ENCODE results near the gene RPL6. TPM values are rescaled to one million over a fixed set of nuclear protein-coding genes. Genes with fewer than 3 reads are reported as not detected.

RPL6 gene
- polyA plus RNA-seq (2012; rRNA removed) = 2,073 and 2,479 TPM in 2 replicates
- 2,881 and 3,723 TPM in 2 replicates for polyA plus RNA-seq (2012; cell fraction: cytosol; rRNA removed)
- polyA plus RNA-seq (2012; cell fraction: nucleus; rRNA removed) = 553 and 707 TPM in 2 replicates

DNA sequence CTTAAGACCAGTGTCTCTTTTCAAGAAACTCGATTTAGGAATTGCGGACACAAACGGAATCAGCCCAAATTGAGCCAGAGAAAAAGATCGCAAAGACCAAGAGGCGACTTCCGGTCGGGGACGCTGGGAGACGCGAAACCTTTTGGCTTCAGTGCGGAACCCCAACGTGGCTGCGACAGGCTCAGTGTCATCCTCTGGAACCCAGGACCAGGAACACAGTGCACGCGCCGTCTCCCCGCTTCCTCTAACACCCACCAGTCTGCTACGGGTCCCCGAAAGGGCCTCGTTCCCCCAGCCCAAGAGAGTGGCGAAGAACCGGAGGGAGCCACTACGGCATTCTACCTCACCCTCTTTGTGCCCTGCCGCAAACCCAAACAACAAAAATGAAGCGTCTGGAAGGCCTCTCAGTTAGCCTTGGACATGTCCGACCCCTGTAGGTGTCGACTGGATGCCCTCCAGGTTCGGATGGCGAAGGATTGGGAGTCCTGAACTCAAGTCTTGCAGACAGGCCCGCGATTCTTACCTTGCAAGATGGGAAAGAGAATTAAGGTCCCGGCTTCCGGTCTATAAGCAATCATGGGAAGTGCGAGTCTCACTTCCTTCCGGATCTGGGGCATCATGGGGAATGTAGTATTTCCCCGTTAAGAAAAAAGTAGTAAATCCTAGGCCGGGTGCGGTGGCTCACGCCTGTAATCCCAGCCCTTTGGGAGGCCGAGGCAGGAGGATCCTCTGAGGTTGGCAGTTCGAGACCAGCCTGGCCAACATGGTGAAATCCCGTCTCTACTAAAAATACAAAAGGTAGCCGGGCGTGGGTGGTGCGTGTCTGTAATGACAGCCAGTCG, at the start of gene RPL6:
RPL6 (minus strand) TSS at position 542 of the 842 bp plus-strand sequence. CDS start 949 bp downstream, outside the sequence.
- ChIA-PET CTCF (no interaction called here), POLR2A (no interaction called here)
- H3K4me1 ChIP-seq (ENCODE audit: control insufficient read depth in 1 of 2, insufficient read depth in 2 of 2, low read depth in 1 of 2, low read length in 1 of 2) = peaks cover 10 to 13% of the 10 kb centered on the region in 2 experiments; a peak in 3 of 4 replicates
- H3K4me3 ChIP-seq (ENCODE audit: low read depth in 2 of 2, low read length in 1 of 2) = peak within 1 kb of the TSS; percentile 76 to 81
- peak within 1 kb of the TSS; percentile 92 for H3K9ac ChIP-seq
- peak within 1 kb of the TSS; percentile 73 for H2AFZ ChIP-seq (ENCODE audit: low read depth)
- H3K27me3 ChIP-seq (ENCODE audit: insufficient read depth) = no peaks in the 10 kb centered on the region
- peaks cover 57% of the 10 kb centered on the region for H3F3A ChIP-seq (replicated peaks; ENCODE audit: insufficient read depth)
- WGBS (ENCODE audit: low lambda C conversion rate) = 11% methylated on average over 44 of the region's 46 CpGs
- H3K9me3 ChIP-seq = no peaks in the 10 kb centered on the region
- H3K36me3 ChIP-seq (replicated peaks in 1 of 2; ENCODE audit: control insufficient read depth in 1 of 2, insufficient read depth in 2 of 2, low read length in 1 of 2) = peaks cover 38 to 39% of the 10 kb centered on the region in 2 experiments
- peak within 1 kb of the TSS; percentile 86 to 98 for H3K27ac ChIP-seq (ENCODE audit: low read depth in 2 of 2, low read length in 1 of 2)
- no peaks in the 10 kb centered on the region for H3K9me2 ChIP-seq
- DNase-seq = peak; percentile 85
- H3K79me2 ChIP-seq (ENCODE audit: insufficient read depth) = peaks cover 32% of the 10 kb centered on the region
- peak within 1 kb of the TSS; percentile 74 for H3K4me2 ChIP-seq
- H4K20me1 ChIP-seq (ENCODE audit: insufficient read depth) = peaks cover 38% of the 10 kb centered on the region
- TF ChIP-seq RXRA (IDR thresholded peaks at IDR 0.05; ENCODE audit: borderline replicate concordance, low read depth) (no peak), ELF1 (IDR thresholded peaks at IDR 0.05) (peak; percentile 90), CHD2 (IDR thresholded peaks at IDR 0.05; ENCODE audit: low read length, partially characterized antibody) (peak; percentile 54), RFX5 (IDR thresholded peaks at IDR 0.05; ENCODE audit: low read length) (0 out of 2 replicates have a peak, but pooled peaks have one; percentile 8), USF1 (IDR thresholded peaks at IDR 0.05; ENCODE audit: borderline replicate concordance, low read depth) (no peak), FOSL2 (IDR thresholded peaks at IDR 0.05; ENCODE audit: borderline replicate concordance, low read depth) (no peak; the same call in 1 of the 2 replicates), RAD21 (IDR thresholded peaks at IDR 0.05; ENCODE audit: low read length) (no peak), CTCF (IDR thresholded peaks at IDR 0.05) (no peak), TEAD4 (IDR thresholded peaks at IDR 0.05; ENCODE audit: borderline replicate concordance, insufficient read depth) (no peak), TCF12 (IDR thresholded peaks at IDR 0.05) (no peak), TAF1 (IDR thresholded peaks at IDR 0.05; ENCODE audit: borderline replicate concordance, low read depth, low read length) (peak; percentile 99), FOXM1 (IDR thresholded peaks at IDR 0.05; ENCODE audit: low read depth) (no peak), MAX (IDR thresholded peaks at IDR 0.05; ENCODE audit: low read depth) (peak; percentile 95), EP300 (IDR thresholded peaks at IDR 0.05; ENCODE audit: borderline replicate concordance in 1 of 2, low read depth in 1 of 2, low read length in 1 of 2) (no peak), MXI1 (IDR thresholded peaks at IDR 0.05; ENCODE audit: low read depth, low read length) (peak; percentile 78), NRF1 (IDR thresholded peaks at IDR 0.05; ENCODE audit: low read depth, low read length) (no peak), FOXJ3 (CRISPR knock-in tag; IDR thresholded peaks at IDR 0.05) (no peak), EZH2phosphoT487 (IDR thresholded peaks at IDR 0.05; ENCODE audit: borderline replicate concordance, low read depth) (no peak), YY1 (IDR thresholded peaks at IDR 0.05; ENCODE audit: low read depth) (peak; percentile 78; the same call in 1 of the 2 replicates), NFIC (IDR thresholded peaks at IDR 0.05; ENCODE audit: borderline replicate concordance) (no peak; the same call in 1 of the 2 replicates), GATA2 (CRISPR knock-in tag; IDR thresholded peaks at IDR 0.05) (no peak)
- TF ChIP-seq, protein P1, sequence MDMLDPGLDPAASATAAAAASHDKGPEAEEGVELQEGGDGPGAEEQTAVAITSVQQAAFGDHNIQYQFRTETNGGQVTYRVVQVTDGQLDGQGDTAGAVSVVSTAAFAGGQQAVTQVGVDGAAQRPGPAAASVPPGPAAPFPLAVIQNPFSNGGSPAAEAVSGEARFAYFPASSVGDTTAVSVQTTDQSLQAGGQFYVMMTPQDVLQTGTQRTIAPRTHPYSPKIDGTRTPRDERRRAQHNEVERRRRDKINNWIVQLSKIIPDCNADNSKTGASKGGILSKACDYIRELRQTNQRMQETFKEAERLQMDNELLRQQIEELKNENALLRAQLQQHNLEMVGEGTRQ (IDR thresholded peaks at IDR 0.05; ENCODE audit: borderline replicate concordance, low read depth, low read length) = no peak
- TF ChIP-seq, protein P2, sequence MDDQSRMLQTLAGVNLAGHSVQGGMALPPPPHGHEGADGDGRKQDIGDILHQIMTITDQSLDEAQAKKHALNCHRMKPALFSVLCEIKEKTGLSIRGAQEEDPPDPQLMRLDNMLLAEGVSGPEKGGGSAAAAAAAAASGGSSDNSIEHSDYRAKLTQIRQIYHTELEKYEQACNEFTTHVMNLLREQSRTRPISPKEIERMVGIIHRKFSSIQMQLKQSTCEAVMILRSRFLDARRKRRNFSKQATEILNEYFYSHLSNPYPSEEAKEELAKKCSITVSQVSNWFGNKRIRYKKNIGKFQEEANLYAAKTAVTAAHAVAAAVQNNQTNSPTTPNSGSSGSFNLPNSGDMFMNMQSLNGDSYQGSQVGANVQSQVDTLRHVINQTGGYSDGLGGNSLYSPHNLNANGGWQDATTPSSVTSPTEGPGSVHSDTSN (IDR thresholded peaks at IDR 0.05) = no peak
- TF ChIP-seq, protein P3, sequence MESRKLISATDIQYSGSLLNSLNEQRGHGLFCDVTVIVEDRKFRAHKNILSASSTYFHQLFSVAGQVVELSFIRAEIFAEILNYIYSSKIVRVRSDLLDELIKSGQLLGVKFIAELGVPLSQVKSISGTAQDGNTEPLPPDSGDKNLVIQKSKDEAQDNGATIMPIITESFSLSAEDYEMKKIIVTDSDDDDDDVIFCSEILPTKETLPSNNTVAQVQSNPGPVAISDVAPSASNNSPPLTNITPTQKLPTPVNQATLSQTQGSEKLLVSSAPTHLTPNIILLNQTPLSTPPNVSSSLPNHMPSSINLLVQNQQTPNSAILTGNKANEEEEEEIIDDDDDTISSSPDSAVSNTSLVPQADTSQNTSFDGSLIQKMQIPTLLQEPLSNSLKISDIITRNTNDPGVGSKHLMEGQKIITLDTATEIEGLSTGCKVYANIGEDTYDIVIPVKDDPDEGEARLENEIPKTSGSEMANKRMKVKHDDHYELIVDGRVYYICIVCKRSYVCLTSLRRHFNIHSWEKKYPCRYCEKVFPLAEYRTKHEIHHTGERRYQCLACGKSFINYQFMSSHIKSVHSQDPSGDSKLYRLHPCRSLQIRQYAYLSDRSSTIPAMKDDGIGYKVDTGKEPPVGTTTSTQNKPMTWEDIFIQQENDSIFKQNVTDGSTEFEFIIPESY (IDR thresholded peaks at IDR 0.05; ENCODE audit: borderline replicate concordance, low read depth) = no peak
